Measurements from ENCODE around the gene LIPC.

The LIPC gene

GRCh38 chr15:58438111-58438510, 6.3 kb downstream of the LIPC start:
- DNase-seq: no peak

DNA sequence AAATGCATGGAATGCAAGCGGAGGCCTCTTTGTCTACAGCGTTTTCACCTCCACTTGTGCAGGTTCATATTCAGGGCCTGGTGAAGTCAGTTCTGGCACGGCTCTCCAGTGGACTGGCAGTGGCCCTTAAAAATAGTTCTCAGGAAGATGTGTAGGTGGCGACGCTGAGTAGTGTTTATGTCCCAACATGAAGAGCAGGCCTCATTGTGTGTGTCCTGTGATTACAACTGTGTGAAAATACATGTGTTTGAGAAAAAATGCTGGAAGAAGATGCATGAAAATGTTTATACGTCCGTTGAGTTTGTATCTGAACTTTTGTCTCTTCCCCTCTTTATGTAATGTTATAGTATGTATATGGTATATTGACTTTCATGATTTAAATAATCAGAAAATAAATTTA, 7.2 kb downstream of the LIPC start:
- DNase-seq: peak; percentile 34

DNA sequence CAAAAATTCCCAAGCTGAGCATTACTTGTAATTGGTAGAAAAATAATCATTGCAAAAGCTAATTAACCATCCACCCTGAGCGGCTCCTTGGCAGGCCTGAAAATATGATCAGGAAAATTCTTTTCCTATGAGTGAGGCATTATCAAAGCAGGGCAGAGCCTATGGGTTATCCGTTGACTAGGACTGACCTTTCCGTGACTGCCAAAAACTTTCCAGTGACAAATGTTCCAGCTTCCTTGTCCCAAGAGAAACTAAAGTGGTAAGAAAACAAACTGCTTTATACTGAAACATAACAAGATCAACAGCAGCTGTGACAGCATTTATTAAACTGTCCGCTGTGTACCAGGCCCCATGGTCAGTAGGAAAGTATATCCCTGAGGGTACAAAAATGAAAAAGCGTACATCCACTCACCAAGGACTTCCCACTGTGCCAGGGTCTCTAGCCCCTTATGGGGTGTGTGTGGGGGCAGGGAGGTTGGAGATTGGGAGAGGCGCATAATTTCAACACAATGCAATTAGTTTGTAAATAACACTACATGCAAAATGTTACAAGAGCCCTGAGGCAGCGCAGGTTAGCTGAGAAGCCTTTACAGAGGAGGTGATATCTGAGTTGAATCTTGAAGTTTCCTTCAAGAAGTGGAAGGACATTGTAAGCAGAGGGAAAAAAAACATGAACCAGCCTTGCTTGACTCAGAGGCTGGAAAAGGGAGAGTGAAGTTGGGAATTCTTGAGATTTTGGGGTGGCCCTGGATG, 8.5 kb downstream of the LIPC start:
- no peak for DNase-seq

DNA sequence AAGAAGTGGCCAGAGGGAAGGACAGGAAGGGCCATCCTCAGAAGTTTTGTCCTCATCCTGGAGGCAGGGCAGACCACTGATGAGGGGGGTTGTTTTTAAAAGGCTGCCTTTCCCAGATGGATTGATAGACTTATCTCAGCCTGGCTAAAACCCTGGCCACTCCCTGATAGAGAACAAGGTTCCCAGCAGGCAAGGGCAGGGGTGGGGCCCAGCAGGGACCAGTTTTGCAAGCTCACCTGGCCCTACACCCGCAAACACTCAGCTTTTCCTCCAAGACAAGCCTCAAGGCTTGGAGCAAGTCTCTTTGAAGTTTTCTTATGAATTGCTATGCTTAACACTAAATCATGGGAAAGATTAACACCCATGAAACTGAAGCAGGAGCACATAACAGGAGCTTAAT, 9.1 kb downstream of the LIPC start:
- no peak for DNase-seq

DNA sequence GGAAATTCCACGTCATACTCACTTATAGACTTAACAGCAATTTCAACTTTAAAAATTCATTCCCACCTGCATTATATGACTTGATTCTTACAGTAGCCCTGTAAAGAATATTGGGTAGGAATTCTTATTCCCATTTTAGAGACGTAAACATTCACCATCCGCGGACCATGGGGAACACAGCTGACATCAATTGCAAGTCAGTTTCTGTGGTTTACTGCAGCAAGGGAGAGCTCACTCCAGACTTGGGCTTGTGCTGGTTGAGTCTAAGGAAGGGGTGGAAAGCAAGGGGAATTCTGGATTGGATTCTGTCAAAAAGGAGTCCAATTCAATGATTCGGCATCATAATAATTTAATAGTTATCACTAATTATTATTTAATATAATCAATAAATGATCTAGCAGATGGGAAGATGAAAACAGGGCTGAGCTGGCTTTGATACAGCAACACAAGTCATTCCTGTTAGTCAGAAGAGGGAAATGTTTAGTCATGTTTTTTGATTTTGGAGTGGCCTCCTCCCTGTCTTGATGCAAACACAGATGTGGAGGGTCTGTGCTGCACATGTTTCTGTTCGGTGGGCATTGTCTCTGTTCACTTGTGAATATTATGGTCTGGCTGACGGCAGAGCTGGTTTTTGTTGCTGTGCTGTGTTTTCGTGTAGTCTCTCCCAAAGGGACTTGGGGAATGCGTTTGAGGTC, 9.7 kb downstream of the LIPC start:
- no peak for DNase-seq

DNA sequence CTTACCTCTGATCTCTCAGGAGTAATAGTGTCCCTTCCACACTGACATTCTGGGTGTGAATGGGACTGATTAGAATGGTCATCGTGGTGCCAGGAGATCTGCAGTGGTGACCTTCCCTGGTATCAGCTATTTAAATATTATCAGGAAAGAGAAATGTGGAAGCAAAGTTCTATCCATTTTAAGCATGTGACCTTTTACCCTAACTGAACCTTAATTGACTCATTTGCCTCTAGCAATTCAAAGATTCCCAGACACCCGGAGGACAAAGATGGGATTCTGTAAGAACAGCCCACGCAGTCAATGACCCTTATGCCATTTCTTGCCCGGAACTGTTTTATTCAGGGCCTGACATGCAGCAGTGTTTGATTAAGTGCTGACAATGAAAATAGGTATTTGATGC, 10.3 kb downstream of the LIPC start:
- DNase-seq: no peak

DNA sequence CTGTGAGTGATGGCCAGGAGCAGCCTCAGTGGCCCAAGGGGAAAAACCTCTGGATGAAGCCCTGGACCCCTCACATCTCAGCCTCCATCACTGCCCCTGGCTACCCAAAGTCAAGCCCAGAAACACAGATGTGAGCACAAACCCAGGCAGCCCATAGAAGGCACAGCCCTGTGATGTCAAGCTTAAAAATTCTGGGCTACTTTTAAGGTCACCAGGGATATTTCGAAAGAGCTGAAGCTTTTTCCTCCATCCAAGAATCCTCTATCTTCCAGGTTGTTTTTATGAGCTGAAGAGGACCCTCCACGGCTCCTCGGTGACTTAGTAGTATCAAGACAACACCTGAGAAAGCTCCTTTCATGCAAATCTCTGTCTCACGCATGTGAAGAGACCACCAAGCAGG, 11.5 kb downstream of the LIPC start:
- no peak for DNase-seq

- no peak for DNase-seq
These were observed 12.3 kb downstream of the LIPC start for GRCh38 chr15:58444056-58444455.

DNA sequence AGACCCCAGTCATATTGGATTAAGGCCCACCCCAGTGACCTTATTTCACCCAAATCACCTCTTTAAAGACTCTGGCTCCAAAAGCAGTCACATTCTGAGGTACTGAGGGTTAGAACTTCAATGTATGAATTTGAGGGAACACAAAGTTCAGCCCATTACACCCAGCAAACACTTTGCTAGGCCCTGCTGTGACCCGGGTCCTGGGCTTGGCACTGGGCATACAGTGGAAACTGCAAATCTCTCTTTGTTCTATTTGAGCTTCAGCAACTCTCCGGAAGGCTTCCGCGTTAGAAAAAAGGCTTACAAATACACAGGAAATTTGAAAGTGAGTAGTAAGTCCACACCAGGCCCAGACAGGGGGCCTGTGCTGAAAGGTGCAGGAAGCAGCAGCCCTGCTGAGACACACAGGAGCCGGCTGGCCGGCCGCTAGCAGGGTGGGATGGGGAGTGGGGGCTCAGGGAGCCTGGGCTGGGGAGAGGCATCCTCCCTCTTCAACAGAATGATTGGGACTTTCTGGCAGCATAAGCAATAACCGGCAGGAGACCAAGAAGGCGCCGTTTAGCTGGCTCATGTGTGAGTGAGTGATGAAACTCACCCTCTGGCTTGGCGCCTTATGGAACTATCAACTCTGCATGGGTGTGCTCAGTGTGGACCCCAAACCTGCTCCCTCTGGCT, 13.0 kb downstream of the LIPC start:
- DNase-seq: no peak

DNA sequence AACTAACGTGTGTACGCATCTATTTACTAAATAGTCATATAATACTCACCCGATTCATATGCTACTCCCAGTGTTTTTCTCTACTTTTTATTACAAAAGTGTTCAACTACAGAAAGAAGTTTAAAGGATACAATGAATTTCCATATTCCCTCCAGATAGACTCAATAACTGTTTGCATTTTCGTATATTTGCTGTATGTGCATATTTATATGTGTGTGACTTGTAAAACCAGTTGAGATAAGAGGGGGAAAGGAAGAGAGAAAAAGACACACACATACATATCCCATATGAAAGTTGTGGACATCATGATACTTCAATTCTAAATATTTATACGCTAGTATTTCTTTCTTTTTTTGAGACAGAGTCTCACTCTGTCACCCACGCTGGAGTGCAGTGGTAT, 14.1 kb downstream of the LIPC start:
- no peak for DNase-seq

DNA sequence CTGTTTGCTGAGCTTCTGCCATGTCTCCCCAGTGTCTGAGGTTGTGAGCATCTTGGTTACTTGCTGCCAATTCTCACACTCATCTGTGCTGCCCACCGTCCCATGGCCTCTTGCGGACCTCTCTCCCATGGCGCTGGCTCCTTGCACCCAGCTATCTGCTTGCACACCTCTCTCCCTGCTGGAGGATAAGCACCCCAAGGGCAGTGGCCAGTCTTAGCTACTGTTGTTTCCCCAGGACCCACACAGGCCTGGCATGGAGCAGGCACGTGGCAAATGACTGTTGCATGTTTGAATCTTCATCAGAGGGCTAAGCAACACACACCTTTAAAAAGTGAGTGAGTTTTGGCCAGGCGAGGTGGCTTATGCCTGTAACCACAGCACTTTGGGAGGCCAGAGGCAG, 14.7 kb downstream of the LIPC start:
- no peak for DNase-seq

DNA sequence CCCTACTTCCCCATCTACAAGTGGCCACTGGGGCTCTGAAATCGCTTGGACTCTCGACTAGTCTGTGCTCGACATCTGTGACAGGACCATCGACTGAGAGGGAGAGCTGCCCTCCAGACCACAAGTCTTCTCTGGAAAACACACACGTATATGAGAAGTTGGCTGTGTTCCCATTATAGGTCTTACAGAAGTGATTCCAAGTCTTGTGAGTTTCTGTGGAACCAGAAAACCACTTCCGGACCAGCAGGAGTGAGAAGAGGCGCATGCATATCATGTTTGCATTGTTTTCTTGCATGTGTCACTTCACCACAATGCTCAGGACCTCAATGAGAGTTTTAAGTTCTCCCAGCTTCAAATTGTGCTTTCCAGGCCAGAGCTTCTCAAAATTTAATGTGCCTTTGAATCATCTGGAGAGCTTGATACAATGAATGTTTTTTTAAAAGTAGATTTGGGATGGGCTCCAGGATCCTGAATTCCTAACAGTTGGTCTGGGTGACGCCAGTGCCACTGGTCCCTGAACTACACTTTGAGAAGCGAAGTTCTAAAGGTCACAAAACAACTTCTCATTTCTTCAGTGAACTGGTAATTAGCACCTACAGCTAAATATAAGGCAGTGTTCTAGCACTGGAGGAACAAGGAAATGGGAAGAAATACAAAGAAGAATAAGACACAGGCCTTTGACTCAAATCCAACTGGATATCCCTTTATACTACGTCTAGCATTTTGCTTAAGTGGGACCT, 15.7 kb downstream of the LIPC start:
- DNase-seq: no peak

- DNase-seq: no peak
These were observed 16.5 kb downstream of the LIPC start for GRCh38 chr15:58448331-58448730.

DNA sequence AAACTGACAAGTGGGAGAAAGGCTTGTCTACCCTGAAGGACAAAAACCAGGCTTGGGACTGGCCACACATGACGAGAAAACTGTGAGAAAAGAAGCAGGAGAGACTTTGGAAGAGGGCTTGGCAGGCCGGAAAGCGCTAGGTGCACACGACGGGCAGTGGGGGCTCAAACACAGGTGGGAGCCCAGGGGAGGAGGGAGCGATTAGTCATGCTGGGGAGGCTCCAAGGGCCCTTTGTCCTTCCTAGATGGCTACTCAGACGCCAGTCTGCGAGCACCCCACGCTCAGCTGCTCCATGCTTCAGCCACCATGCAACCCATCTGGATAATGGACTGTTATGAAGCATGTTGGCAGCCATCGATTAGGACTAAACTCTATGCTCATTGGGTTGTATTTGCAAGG, 17.1 kb downstream of the LIPC start:
- DNase-seq: no peak

DNA sequence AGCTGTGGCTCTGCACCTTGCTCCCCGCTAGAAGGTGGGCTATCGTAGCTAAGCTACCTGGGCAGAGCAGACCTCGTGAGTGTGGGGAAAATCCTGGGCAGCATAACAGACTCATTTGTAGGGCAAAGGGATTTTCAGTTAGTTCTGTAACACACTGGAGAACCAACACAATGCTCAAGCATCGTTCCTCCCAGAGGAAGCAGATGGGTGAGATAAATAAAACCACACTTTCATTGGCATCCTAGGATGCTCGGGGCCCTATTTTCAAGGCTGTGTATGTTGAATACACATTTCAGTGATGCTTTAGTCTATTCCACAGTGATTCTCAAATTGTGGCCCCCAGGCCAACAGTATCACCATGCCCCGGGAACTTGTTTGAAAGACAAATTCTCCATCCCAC, 20.0 kb downstream of the LIPC start:
- DNase-seq: no peak

DNA sequence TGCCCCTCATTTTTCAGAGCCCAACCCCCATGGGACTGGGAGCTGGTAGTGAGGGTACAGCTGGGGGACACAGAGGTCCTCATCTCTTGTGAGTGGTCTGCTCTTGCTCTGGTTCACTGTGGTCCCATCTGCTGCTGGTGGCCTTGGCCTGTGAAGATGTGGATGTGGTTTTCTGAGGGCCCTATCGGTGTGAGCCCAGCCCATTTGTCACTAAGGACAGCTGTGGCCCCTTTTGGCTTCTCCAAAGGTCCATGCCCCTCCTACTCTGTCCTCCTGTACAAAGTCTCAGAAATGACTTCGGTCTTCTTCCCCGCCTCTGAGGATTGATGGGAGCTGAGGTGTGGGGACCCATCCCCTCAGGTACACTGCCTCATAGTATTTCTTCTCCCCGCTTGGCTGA, 21.0 kb downstream of the LIPC start:
- DNase-seq: no peak

DNA sequence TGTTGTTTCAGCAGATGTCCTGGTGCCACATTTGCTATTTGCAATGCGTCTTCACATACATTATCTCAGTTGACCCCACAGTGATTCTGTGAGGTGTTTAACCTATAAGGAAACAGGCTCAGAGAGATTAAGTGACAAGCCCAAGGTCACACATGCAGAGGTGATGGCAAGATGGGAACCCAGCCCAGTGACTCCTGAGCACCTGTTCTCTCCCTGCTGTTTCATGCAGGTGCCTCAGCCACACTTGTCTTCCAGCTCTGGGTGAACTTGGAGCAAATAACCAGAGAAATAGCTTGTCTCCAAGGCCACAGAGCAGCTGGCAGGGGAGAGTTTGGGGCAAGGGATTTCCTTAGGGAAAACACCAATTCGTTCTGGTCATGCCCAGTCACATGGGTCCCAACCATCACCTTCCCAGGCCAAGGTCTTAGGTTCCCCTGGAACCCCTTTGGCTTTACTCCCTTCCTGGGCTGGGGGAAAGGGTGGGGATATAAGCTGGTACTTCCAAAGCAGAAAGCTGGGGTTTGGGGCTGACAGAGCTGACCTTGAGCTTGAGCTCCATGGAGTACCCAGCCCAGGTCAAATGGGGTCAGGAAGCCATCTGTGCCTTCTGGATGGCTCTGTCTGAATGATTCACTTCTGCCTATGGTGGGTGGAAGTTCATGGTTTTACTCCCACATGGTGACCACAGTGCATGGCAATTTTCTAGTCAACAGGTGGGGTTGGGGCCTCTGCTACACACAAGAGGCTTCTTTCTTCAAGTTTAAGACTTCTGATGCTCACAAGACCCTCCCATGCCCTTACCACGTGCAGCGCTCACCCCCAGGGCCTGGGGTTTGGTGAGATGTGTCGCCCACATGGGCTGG, 22.4 kb downstream of the LIPC start:
- DNase-seq: peak; percentile 76

- DNase-seq: no peak
These were observed 23.2 kb downstream of the LIPC start for GRCh38 chr15:58454950-58455401.

GRCh38 chr15:58457466-58457965, 25.7 kb downstream of the LIPC start:
- peak; percentile 60 for DNase-seq

GRCh38 chr15:58458076-58458475, 26.3 kb downstream of the LIPC start:
- DNase-seq: no peak

DNA sequence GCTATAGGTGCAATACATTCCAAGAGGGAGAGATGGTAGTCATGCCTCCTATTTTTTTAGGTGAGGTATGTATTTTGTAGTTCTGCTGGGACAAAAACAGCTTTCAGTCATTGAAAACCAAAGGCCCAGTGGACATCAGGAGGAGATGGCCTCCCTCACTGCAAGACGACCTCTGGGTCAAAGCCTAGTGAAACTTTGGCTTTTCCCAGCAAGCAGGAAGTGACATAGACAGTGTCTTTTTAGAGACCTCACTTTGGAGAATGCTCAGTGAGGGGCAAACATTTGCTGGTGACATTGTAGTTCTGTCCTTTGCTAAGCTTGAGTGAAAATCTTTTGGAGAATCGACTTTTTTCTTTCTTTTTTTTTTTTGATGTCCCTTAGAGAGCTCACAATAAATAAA, 27.3 kb downstream of the LIPC start:
- DNase-seq: no peak

GRCh38 chr15:58459560-58459959, 27.8 kb downstream of the LIPC start:
- no peak for DNase-seq
